ENCODE results near the gene NR5A1.

The NR5A1 gene

DNA sequence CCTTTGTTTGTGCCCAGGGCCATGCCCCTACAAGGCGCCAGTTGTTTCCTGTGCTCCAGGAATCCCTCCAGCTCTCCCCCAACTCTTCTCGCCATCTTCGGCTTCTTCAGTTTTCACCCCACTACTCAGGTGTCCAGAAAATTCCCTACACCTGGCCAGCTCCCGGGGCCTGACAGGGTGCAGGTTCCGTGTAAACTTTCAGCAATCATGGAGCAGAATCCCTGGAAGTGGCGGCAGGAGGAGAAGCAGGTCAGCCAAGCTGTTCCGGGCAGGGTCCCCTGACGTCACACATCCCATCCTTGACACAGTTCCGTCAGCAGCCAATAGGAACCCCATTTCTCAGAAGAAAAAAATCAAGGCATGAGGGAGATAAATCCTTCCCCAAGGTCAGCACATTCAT is 69.1 kb downstream of the NR5A1 start:
- Histone ChIP-seq H3K27ac (no peak overlapping the region), H3K4me3 (no peak overlapping the region), H3K27me3 (peaks cover 0 to 35% of the 10 kb centered on the region in 2 donors), H3K4me1 (no peaks in the 10 kb centered on the region), H3K9me3 (no peaks in the 10 kb centered on the region), H3K36me3 (no peaks in the 10 kb centered on the region)
- intact Hi-C loops (cut with DNase I; ENCODE audit: low total_unique reads) = no loop called here
- DNase-seq = peak in 1 of 2 donors; percentile 33
- TF ChIP-seq CTCF (IDR thresholded peaks at IDR 0.05) = no peak

DNA sequence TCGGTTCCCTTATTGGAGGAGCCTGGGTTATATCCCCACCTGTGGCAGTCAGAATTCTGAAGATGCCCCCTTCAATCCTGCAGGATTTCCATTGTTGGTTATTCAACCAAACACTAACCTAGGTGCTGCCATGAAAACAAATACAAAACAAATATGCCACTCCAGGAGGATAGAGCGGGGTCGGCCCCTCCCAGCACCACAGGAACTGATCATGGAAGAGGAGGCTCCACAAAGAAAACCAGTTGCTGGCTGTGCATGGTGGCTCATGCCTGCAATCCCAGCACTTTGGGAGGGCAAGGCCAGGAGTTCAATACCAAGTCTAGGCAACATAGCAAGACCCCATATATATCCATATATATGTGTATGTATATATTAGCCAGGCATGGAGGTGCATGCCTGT is 70.1 kb downstream of the NR5A1 start:
- Histone ChIP-seq H3K9me3 (no peaks in the 10 kb centered on the region), H3K4me1 (no peaks in the 10 kb centered on the region), H3K36me3 (no peaks in the 10 kb centered on the region), H3K27ac (no peak overlapping the region), H3K4me3 (no peak overlapping the region), H3K27me3 (peaks cover 0 to 40% of the 10 kb centered on the region in 2 donors)
- intact Hi-C loops (cut with DNase I; ENCODE audit: low total_unique reads) = no loop called here
- peak in 1 of 2 donors; percentile 11 for DNase-seq
- no peak for TF ChIP-seq CTCF (IDR thresholded peaks at IDR 0.05)

GRCh38 chr9:124436320-124436719 is 70.9 kb downstream of the NR5A1 start:
- no peak for TF ChIP-seq CTCF (IDR thresholded peaks at IDR 0.05)
- no peaks in the 10 kb centered on the region for H3K4me1 ChIP-seq
- no peak for DNase-seq
- H3K4me3 ChIP-seq = no peak overlapping the region
- H3K27ac ChIP-seq = no peak overlapping the region
- H3K36me3 ChIP-seq = no peaks in the 10 kb centered on the region
- intact Hi-C loops (cut with DNase I; ENCODE audit: low total_unique reads) = no loop called here
- H3K27me3 ChIP-seq = peaks cover 0 to 40% of the 10 kb centered on the region in 2 donors
- no peaks in the 10 kb centered on the region for H3K9me3 ChIP-seq
